NCI-H1436 (cell line): ENCODE results near the gene ABHD15.

Source experiments
- DNase-seq: peaks from one replicate; lab custom pipeline; 2025; lab: John Stamatoyannopoulos, UW

The ABHD15 gene

DNA sequence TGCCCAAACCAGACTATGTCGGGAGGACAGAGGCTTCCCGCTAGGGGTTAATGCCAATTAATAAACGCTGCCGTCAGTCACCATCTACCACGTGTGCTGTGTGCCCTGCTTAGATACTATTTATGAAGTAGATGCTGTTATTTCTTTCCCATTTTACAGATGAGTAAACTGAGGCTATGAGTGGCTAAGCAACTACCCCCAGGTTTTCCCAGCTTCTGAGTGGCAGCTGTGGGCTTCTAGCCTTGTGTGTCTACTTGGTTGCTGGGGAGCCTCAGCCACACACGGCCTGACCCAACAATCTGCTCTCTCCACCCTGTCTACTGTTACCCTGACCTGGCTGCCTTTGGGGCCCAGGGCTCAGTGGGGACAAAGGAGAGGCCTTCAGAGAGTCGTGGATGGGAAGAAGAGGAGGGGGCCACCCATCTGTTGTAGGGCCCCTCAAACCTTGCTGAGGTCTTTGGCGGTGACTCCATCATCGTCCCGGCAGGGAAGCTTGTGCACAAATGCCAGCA is 15.5 kb upstream of the ABHD15 start:
- DNase-seq = no peak

DNA sequence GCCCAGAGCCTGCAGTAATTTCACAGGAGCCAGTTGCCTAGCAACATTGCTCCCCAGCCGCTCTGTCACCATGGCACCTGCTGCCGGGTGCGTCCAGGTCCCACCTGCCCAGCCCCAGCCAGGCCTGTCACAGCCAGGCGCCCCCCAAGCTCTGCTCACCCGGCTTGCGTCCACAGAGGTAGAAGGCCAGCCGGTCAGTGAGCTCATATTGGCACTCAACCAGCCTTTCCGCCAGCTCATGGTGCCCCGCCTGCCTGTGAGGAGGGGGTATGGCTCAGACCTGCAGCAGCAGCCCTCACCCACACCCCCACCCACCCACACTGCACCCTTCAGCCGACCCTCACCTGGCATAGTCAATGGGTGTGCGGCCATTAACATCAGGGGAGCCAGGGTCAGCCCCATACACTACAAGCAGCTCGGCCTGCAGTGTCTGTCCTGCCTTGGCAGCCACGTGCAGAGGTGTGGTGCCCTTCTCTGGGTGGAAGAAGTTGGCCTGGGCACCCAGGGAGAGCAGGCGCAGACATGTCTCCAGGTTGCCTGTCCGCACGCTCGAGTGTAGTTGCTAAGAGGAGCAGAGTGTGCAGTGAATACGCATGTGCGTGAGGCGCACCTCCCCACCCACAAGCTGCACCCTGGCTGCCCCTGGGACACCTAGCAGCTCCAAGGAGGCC is 14.9 kb upstream of the ABHD15 start:
- DNase-seq = peak; percentile 57

DNA sequence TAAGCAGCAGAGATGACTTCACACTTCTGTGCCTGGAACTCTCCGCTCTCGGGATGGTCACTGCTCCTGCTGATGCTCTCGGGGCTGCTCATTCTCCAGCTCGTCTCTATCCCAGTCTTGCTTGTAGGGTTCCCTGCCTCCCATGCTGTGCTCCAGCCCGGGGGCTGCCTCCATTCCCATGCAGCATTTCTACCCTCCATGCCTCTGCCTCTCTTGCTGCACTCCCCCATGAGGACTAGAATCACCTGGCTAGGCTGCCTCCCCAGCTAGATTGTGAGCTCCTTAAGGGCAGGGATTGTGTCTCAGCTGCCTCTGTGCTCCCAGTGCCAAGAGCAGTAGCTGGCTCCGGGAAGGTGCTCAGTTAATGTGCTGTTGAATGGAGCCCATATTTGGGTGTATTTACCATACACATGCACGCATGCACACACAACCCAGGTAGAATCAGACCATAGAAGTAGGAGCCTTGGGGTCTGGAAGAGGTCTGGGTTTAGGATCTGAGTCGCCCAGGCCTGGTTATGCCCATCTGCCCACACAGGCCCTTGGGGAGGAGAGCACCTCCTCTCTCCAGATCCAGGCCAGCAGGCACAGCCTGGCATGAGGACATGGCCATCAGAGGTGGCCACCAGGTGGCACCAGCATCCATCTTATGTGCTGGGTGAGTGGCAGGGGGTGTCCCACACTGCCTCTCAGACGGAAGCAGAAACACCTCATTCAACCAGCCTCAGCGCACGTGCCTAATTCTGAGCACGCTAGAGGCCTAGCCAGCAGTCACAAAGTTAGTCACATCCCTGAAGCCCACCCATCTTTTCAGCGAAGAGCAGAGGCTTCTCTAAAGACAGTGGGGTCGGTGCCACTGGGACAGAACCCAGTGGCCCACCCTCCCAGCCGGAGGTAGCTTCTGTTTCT is 13.3 kb upstream of the ABHD15 start:
- peak; percentile 89 for DNase-seq

DNA sequence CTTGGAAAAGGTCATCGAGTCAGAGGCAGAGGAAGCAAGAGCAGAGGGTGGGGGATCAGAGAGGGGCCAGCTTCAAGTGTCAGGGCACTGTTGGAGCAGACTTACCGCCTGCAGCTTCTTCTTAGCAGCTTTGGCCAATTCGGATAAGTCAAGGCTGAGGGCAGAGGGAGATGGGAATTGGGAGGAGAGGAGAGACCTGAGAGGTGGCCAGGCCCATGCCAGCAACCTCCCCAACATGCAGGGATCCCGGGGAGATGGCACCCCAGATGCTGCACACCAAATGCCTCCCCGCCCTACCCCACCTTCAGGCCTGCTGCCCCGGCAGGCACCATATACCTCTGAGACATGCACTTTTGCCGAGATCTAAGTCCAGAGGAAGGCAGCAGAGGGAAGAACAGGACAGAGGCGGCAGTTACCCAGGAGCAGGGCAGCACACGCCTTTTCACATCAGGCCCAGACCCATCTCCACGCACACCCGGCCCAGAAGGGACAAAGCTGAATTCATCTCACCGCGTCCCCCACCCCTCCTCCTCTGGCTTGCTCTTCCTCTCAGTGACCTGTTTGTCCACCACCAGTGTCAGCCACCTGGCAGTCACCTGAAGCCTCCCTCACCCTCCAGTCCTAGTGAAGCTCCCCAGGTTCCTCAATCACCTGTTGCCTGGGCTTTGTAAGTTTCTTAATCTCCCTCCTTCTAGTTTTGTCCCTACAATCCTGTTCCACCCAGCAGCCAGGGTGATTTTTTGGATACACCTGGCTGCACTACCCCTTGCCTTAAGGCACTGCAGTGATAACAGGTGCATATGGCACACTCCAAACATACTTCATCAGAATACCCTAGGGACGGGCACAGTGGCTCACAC is 12.0 kb upstream of the ABHD15 start:
- no peak for DNase-seq

DNA sequence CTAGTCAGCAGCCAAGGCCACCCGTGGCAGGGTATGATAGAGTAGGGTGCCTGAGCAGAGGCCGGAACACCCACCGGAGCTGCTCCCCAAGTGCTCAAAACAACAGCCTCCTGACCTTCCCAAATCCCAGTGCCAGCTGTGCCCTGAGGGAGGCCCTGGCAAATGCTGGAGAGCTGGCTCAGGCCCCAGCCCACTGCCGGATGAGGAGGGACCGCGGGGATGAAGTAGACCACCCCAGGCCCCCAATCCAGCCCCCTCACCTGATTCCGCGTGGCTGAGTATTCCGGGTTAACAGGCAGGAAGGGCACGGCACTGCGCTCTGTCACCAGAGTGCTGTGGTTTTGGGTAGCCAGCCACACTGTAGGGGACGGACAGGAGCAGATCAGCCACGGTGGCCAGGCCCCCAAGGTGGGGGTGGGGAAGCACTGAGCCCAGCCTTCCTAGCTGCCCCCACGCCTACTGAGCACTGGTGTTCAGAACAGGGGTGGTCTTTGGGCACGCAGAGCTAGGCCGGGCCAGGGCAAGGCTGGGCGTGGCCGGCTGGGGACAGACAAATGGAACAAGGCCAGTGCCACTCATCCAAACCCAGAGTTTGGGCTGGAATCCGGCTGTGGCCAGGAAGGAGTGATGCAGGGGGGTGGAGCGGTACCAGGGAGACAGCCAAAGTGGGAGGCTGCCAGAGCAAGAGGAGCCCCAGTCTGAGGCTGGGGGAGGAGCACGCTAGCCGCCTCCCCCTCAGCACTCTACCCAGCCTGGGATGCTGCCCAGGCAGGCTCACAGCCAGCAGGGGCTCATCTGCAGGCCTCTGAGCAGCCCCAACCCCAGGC is 10.8 kb upstream of the ABHD15 start:
- DNase-seq = no peak

DNA sequence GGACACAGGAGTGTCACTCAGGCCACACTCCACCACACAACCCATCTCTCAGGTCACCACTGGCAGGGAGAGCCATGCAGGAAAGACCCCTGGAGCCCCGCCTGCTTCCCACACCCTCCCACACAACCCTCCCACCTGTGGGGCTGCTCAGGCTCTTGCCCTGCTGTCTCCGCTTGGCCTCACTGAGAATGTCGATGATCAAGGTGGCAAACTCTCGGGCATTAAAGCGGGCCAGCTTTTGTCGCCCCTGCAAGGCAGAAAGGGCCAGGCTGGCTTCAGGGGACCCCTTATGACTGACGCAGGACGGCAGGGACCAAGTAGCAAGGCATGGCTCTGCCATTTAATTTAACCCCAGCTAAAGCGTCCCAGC is 10.1 kb upstream of the ABHD15 start:
- DNase-seq = no peak

DNA sequence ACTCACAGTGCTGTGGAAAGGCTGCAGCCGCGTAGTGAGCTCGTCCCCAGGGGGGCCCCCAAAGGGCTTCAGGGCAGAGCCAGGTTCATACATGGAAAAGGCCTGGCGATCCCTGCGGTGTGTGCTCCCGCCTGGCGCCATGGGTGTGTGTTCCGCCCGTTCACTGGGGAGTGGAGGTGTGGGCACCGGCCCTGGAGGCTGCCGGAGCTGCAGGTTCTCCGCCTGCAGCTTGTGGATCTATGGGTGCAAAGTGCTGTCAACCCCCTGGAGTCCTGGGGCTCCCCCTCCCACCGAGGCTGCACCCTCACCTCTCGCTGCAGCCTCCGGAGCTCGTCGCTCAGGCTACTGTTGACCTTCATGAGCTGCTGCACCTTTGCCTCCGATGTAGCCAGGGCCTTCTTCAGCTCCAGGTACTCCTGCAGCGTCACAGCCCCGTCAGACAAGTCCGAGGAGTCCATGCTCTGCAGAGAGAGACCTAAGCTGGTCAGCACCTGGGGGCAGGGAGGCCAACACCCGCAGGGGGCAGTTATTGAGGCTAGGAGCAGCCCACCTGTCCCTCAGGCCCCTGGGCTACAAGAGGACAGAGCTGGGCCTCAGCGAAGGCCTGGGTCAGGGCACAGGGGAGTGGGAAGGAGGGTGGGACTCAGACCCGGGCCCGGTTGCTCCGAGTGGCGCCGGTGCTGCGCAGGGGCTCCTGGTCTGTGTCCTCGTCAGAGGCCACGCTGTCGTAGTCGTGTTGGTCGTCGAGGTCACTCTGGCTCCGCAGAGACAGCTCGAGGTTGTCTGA is 9.6 kb upstream of the ABHD15 start:
- DNase-seq = no peak

DNA sequence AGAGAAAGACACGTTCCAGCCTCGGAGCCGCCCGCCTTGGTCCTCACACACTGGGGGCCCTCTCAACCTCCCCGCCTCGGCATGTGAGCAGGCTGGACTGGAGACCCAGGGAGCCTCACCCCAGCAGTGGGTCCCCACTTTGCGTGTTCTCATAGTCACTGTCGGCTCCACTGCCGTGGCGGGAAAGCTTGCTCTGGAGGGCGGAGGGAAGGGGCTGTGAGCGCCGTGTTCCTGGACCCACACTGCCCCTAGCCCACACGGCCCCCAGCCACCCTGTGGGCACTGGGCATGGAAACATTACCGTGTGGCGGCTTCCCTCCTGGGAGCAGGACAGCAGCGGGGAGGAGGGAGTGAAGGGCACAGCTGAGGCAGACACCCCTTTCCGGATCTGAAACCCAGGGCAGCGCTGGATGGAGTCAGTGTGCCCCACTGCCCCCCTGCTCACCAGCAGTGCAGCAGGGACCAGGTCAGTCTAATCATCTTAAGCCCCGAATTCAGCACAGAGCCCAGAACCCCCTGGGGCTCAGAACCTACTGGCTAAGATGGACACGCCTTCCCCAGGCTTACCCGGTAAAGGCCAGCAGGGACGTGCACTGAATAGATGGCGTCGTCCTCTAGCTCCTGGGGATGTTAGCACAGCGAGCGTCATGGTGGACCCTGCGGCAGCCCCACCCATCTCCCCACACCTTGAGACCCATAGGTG is 8.8 kb upstream of the ABHD15 start:
- no peak for DNase-seq

DNA sequence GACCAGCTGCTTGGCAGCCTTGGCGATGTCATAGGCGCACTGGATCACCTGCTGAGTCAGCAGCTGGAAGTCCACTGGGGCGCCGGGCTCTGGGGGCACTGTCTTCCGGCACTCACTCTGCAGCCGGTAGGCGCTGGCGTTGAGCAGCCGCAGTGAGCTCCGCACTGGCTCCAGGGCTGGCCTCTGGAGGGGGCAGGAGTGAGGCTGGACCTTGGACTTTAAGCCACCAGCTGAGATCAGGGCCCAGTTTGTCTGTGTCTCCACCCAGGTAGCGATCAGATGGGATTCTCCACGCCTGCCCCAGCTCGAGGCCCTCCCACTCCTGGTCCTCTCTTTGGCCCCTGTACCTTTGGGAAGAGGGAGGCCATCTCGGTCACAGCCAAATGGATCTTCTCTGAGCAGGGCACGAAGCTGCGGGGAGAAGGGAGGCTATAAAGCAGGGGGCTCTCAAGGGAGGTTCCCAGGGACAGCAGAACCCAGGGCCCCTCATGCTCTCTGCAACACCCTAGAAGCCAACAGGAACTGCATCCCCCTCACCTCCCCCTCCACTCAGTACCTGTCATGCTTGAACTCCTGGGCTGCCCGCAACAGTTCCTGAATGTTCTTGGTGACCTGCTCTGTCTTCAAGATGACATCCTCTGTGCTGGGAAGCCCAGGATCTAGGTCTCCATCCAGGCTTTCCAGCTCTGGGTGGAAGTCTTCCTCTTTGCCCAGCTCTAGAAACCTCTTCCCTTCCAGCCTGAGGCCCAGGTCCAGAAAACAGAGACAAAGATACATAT is 8.1 kb upstream of the ABHD15 start:
- DNase-seq = no peak

DNA sequence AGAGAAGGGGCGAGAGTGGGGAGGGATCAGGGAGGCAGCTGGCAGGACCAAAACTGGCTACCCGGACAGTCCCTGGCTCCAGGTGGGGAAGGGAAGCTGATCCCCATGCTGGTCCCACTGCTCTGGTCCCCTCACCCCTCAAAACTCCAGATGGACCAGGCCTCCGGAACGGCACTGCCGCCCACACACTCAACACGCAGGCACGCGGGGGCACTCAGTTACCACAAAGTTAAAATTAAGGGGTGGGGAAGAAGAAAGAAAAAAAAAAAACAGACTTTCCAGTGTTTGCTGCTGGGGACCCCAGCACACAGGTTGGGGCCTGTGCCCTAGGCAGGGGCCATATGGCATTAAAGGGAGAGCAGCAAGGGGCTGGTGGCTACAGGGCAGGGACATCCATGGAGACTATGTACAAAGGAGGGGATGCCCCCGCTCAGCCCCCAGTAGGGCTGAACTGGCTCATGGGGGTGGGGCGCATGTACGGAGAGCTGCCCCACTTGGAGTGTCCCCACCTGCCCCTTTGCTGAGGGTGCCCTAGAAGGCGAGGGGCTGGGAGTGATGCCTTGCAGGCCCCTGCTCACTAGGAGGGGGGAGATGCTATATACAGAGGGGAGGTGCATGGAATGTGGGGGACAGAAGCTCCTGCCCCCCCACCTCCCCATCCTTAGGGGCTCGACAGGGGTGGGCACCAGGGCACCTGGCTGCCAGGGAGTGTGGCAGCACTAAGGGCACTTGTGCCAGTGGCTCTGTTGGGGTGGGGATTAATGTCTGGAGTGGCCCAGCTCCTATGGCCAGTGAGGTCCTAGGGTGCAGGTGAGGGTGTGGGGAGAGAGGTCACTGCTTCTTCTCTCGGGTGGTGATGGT is 7.3 kb upstream of the ABHD15 start:
- no peak for DNase-seq

DNA sequence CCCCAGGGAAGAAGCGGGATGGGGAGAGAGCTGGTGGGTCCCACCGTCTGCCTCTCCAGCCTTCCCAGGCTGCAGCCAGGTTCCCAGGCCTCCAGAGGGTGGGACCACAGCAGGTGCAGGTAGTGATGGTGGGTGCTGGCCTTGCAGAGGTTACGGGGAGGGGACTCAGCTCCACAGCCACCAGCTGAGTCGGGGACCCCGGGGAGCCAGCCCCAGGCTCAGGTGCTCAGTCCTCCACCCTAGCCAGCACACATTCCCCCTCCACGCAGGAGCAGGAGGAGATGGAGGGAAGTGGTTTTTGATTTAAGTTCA is 6.7 kb upstream of the ABHD15 start:
- DNase-seq = no peak

DNA sequence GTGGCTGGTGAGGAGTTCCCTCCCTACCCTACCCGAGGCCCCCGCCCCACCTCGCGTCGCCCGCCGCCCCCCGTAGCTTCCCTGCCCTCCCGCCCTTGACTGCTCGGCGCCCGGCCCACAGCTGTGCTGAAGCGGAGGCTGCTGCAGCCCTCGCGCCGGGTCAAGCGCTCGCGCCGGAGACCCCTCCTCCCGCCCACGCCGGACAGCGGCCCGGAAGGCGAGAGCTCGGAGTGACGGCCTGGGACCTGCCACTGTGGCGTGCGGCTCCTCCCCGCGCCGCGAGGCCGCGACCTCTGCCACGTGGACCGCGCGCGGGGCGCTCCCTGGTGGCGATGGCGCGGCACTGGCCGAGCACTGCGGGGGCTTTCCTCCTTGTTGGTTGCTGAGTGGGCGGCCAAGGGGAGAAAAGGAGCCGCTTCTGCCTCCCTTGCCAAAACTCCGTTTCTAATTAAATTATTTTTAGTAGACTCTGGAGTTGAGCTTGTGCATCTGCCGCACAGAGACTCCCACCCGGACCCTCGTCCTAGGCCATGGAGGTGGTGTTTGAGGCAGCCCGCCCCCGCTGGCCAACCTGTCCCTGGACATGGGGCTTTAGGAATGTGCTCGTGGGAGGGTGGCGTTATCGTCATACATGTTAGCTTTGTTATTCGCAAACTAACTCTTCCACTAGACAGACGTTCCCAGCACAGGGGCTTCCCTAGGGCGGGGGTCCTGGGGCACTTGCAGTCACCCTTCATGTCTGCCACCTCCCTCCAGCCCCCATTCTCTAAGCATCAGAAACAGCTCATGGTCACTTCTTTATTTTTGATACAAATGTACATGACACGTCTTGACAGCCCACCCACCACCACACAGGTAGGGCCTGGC is 6.1 kb upstream of the ABHD15 start:
- no peak for DNase-seq

DNA sequence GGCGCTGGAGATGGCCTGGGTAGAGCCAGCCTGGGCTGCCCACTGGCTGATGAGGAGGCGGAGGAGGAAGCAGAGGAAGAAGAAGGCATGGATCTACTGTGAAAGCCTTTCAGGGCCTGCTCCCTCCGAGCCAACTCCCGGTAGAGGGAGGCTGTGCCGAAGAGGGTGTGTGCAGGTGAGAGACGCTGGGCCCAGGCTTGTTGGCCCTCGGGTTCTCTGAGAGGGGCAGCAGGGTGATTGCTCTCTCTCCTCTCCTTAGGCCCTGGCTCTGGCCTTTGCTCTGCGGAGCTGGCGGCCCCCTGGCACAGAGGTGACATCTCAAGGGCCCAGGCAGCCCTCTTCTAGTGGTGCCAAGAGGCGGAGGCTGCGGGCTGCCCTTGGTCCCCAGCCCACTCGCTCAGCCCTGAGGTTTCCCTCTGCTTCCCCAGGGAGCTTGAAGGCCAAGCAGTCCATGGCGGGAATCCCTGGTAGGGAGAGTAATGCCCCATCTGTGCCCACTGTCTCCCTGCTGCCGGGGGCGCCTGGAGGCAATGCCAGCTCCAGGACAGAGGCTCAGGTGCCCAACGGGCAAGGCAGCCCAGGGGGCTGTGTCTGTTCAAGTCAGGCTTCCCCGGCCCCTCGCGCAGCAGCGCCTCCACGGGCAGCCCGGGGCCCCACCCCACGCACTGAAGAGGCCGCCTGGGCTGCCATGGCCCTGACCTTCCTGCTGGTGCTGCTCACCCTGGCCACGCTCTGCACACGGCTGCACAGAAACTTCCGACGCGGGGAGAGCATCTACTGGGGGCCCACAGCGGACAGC is 5.2 kb upstream of the ABHD15 start:
- DNase-seq = no peak

DNA sequence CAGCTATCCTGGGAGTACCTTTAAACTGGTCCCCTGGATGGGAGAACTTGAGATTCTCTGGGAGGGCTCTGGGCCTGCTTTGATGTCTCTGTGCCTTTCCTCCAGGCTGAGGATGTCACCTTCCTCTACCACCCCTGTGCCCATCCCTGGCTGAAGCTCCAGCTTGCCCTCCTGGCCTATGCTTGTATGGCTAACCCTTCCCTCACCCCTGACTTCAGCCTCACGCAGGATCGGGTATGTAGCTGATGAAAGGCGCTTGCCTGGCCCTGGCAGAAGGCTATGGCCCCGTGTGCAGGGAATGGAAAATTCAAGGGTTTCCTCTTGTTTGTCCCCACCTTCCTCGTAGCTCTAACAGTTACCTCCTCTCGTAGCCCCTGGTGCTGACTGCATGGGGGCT is 4.6 kb upstream of the ABHD15 start:
- no peak for DNase-seq

DNA sequence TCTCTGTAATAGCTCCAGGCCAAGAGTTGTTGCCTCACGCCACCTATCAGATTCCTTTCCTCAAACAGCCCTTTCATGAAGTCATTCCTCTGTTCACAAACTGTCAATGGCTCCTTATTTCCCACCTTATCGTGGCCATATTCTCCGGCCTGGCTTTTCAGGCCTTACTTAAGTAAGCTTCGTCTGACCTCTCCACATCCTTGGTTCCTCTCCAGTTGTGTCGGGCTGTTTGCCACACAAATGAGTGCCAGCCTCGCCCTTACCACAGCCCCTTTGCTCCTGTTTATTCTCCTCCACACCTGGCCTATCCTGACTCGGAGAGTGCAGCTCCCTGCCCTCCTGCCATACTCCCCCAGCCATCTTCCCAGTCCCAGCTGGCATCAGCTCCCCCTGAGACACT is 3.7 kb upstream of the ABHD15 start:
- no peak for DNase-seq

DNA sequence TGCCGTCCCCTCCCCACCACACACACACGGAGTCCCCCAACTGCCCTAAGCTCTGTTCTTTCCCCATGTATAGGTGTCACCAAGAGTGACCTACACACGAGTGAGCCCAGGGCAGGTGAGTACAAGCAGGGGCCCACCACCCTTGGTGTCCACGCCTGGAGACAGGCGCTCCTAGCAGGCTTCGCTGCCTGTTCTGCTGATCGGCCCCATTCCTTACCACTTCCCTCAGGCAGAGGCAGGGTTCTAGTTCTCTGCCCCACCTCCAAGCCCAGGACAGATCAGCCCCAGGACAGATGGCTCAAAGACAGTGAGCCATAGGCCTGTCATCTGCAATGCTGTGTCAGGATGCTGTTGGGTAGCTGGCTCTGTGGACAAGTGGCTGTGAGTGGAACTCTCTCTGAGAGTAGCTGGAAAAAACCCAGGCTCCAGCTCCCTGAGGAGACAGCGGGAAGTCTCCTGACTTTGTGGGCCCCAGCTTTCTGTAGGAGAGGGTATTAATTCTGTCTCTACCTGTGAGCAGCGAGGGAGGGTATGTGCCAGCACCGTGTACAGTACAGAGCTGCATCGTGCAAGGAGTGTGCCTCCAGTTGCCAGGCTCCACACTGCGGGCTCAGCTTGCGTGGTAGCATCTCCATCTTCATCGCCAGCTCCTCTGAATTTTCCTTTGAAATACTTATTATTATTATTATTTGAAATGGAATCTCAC is 2.6 kb upstream of the ABHD15 start:
- no peak for DNase-seq
